Thyroid gland (tissue), 4 donors: ENCODE data around the gene PCBD2. TPM values are rescaled to one million over a fixed set of nuclear protein-coding genes. Genes with fewer than 3 reads are reported as not detected.
"Not testable (repeated sequence)": the region's sequence is repeated elsewhere in the genome, so short reads cannot be mapped to it uniquely, and the experiment has no call there.

Experiments
- DNase-seq, 2 donors: peaks; one replicate each; pipeline ENCODE4 v3.0.0-alpha.2; 2019
- H3K27ac ChIP-seq, 3 donors: fragments of 200-600 bp; sonication (generic); 1 replicate in 2 of 3; 2 replicates in 1 of 3; pipeline ENCODE4 v1.5.1; 2016 to 2019; ENCODE audit warnings: mild to moderate bottlenecking in 1 of 3, moderate library complexity in 1 of 3
- H3K27me3 ChIP-seq: fragments of 200-600 bp; sonication (generic); one replicate; pipeline ENCODE4 v1.5.1; 2019
- H3K36me3 ChIP-seq, 2 donors: fragments of 200-600 bp; sonication (generic); one replicate each; pipeline ENCODE4 v1.5.1; 2016 to 2019
- H3K4me1 ChIP-seq, 2 donors: fragments of 200-600 bp; sonication (generic); one replicate each; pipeline ENCODE4 v1.5.1; 2017 to 2019
- H3K4me3 ChIP-seq, 3 donors: fragments of 200-600 bp; sonication (generic); replicated peaks in 1 of 3; 1 replicate in 2 of 3; 2 replicates in 1 of 3; pipeline ENCODE4 v1.5.1; 2016; ENCODE audit warnings: mild to moderate bottlenecking in 1 of 3
- H3K9me3 ChIP-seq: fragments of 200-600 bp; sonication (generic); one replicate; pipeline ENCODE4 v1.5.1; 2017
- POLR2A ChIP-seq, 2 donors: fragments of 450-650 bp; IDR thresholded peaks; one replicate each; pipeline ENCODE4 v1.6.1; 2017; ENCODE audit warnings: antibody characterized with exemption in 2 of 2, mild to moderate bottlenecking in 2 of 2, moderate library complexity in 1 of 2
- WGBS, 2 donors: methylation state at CpG; one replicate each; pipeline ENCODE4 v1.1.5; 2017; 5-methylcytosine and 5-hydroxymethylcytosine counted together
- intact Hi-C: fragments of 100-400 bp; cut with DNase I; formaldehyde crosslinking; loops from one replicate; pipeline ENCODE4 v1.15.1; 2023
- total RNA-seq, 4 donors: library from RNA; depleted of rRNA; stranded (reverse); fragments of >200 nt; gene quantifications; one replicate each; pipeline ENCODE4 v1.2.3, GENCODE V29; 2016
- TF ChIP-seq, protein P1 (sequence below), 6 experiments: fragments of 200-600 bp in 3 of 6; fragments of 450-650 bp in 3 of 6; sonication (generic) in 3 of 6; IDR thresholded peaks; one replicate each; pipeline ENCODE4 v1.5.1; 2016 to 2019; ENCODE audit warnings: antibody characterized with exemption in 6 of 6, mild to moderate bottlenecking in 2 of 6, inconsistent platforms in 1 of 6, moderate library complexity in 1 of 6

The PCBD2 gene
- total RNA-seq, 4 donors from 2014 or later = 12.6 to 24.4 (median 17.7) TPM

GRCh38 chr5:134873987-134874830 lies 30.7 kb upstream of the PCBD2 start, which contains the start of gene TXNDC15:
Gene TXNDC15, plus strand, starts transcription at chr5:134874371. Its CDS starts 57 bp downstream, at chr5:134874428.
- H3K36me3 ChIP-seq = no peaks in the 10 kb centered on the region
- H3K4me1 ChIP-seq = peaks cover 26 to 43% of the 10 kb centered on the region in 2 donors
- peak in 1 of 2 donors; percentile 84 for TF ChIP-seq POLR2A (IDR thresholded peaks at IDR 0.05)
- TF ChIP-seq, protein P1, sequence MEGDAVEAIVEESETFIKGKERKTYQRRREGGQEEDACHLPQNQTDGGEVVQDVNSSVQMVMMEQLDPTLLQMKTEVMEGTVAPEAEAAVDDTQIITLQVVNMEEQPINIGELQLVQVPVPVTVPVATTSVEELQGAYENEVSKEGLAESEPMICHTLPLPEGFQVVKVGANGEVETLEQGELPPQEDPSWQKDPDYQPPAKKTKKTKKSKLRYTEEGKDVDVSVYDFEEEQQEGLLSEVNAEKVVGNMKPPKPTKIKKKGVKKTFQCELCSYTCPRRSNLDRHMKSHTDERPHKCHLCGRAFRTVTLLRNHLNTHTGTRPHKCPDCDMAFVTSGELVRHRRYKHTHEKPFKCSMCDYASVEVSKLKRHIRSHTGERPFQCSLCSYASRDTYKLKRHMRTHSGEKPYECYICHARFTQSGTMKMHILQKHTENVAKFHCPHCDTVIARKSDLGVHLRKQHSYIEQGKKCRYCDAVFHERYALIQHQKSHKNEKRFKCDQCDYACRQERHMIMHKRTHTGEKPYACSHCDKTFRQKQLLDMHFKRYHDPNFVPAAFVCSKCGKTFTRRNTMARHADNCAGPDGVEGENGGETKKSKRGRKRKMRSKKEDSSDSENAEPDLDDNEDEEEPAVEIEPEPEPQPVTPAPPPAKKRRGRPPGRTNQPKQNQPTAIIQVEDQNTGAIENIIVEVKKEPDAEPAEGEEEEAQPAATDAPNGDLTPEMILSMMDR (IDR thresholded peaks at IDR 0.05) = peak in 1 of 6 experiments; percentile 13
- H3K4me3 ChIP-seq = peak within 1 kb of the TSS; percentile 38 to 91 (median 77)
- H3K27me3 ChIP-seq = no peaks in the 10 kb centered on the region
- intact Hi-C loops = no loop called here
- 2 to 3% methylated on average over 27 to 69 of the region's 79 CpGs for WGBS, 2 donors
- H3K9me3 ChIP-seq = no peaks in the 10 kb centered on the region
- peak within 1 kb of the TSS; percentile 89 to 94 (median 91) for H3K27ac ChIP-seq
- peak; percentile 88 for DNase-seq

GRCh38 chr5:134874831-134875655 lies 29.9 kb upstream of the PCBD2 start:
- 10 to 13% methylated on average over 18 to 20 of the region's 20 CpGs for WGBS, 2 donors
- Histone ChIP-seq H3K4me3 (peak overlapping the region; percentile 16 to 91 (median 77)), H3K27ac (peak overlapping the region; percentile 89 to 94 (median 91)), H3K36me3 (no peaks in the 10 kb centered on the region), H3K9me3 (no peaks in the 10 kb centered on the region), H3K27me3 (no peaks in the 10 kb centered on the region), H3K4me1 (peaks cover 33 to 51% of the 10 kb centered on the region in 2 donors)
- intact Hi-C loops = no loop called here
- TF ChIP-seq, protein P1 (IDR thresholded peaks at IDR 0.05) = no peak
- TF ChIP-seq POLR2A (IDR thresholded peaks at IDR 0.05) = peak in 1 of 2 donors; percentile 12
- peak; percentile 39 to 45 for DNase-seq

DNA sequence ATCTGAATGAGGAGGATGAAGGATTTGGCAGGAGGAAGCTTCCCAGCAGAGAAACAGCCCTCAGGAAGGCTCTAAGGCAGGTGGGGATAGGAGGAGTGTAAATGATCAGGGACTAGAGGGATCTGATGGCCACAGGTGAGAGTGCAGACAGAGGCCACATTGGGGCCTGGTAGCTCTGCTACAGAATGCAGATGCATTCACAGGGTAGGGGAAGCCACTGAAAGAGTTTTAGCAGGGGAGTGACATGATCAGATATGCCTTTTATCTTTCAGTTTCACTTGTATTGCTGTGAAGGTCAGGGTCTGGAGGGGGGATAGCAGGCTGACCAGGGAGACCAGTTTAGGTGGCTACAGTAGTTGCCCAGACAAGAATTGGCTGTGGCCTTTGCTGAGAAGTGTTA lies 27.8 kb upstream of the PCBD2 start:
- intact Hi-C loops = no loop called here
- H3K27ac ChIP-seq = peak overlapping the region in 2 of 3 donors; percentile 6 to 94
- no peaks in the 10 kb centered on the region for H3K36me3 ChIP-seq
- TF ChIP-seq POLR2A (IDR thresholded peaks at IDR 0.05) = no peak
- H3K4me3 ChIP-seq = no peak overlapping the region
- H3K9me3 ChIP-seq = no peaks in the 10 kb centered on the region
- peaks cover 33 to 61% of the 10 kb centered on the region in 2 donors for H3K4me1 ChIP-seq
- no peaks in the 10 kb centered on the region for H3K27me3 ChIP-seq
- no peak for DNase-seq

DNA sequence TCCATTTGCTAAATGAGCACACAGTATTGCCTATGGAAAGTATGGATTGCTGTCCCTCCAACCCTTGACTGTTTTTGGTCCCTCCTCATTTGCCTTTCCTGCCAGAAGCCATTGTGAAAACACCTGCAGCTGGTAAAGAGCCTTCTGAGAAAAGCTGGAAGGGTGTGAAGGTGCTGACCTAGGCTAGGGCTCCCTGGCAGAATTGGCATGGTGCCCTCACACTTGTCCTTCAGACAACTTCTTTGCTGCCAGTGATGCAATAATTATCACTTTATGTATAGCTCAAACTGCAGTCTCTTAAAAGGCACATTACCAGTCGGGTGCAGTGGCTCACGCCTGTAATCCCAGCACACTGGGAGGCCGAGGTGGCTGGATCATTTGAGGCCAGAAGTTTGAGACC lies 26.5 kb upstream of the PCBD2 start:
- WGBS, 2 donors = 90 to 93% methylated on average over 3 of the region's 3 CpGs
- Histone ChIP-seq H3K27ac (peak overlapping the region in 1 of 3 donors; percentile 24), H3K4me1 (peaks cover 33 to 66% of the 10 kb centered on the region in 2 donors), H3K9me3 (no peaks in the 10 kb centered on the region), H3K27me3 (no peaks in the 10 kb centered on the region), H3K36me3 (no peaks in the 10 kb centered on the region), H3K4me3 (no peak overlapping the region)
- no peak for TF ChIP-seq POLR2A (IDR thresholded peaks at IDR 0.05)
- TF ChIP-seq, protein P1 (IDR thresholded peaks at IDR 0.05) = no peak
- intact Hi-C loops = no loop called here
- DNase-seq = peak; percentile 44 to 47

GRCh38 chr5:134879456-134879855 lies 25.5 kb upstream of the PCBD2 start:
- WGBS, 2 donors = 17 to 42% methylated on average over 3 of the region's 3 CpGs
- Histone ChIP-seq H3K4me3 (no peak overlapping the region), H3K9me3 (no peaks in the 10 kb centered on the region), H3K36me3 (no peaks in the 10 kb centered on the region), H3K27me3 (no peaks in the 10 kb centered on the region), H3K4me1 (peaks cover 34 to 64% of the 10 kb centered on the region in 2 donors), H3K27ac (peak overlapping the region; percentile 70 to 79 (median 77))
- TF ChIP-seq POLR2A (IDR thresholded peaks at IDR 0.05) = no peak
- TF ChIP-seq, protein P1 (IDR thresholded peaks at IDR 0.05) = no peak
- intact Hi-C loops = no loop called here
- peak; percentile 71 to 72 for DNase-seq

DNA sequence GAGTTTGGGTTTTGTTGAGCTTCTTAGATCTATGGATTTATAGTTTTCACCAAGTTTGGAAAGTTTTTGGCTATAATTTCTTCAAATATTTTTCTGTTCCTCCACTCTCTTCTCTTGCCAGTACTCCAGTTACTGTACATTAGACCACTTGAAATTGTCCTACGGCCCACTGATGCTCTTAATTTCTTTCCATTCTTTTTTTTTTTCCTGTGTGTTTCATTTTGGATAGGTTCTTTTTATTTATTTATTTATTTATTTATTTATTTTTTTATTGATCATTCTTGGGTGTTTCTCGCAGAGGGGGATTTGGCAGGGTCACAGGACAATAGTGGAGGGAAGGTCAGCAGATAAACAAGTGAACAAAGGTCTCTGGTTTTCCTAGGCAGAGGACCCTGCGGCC lies 24.0 kb upstream of the PCBD2 start:
- 32 to 44% methylated on average over 2 of the region's 3 CpGs for WGBS, 2 donors
- H3K9me3 ChIP-seq, H3K27me3 ChIP-seq, H3K36me3 ChIP-seq, intact Hi-C loops, DNase-seq, H3K4me3 ChIP-seq: not testable (repeated sequence)
- Histone ChIP-seq H3K4me1 (peaks cover 35 to 55% of the 10 kb centered on the region in 2 donors), H3K27ac (peak overlapping the region; percentile 70 to 79 (median 77))

DNA sequence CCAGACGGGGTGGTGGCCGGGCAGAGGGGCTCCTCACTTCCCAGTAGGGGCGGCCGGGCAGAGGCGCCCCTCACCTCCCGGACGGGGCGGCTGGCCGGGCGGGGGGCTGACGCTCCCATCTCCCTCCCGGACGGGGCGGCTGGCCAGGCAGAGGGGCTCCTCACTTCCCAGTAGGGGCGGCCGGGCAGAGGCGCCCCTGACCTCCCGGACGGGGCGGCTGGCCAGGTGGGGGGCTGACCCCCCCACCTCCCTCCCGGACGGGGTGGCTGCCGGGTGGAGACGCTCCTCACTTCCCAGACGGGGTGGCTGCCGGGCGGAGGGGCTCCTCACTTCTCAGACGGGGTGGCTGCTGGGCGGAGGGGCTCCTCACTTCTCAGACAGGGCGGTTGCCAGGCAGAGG lies 23.2 kb upstream of the PCBD2 start:
- Histone ChIP-seq H3K4me1 (peaks cover 33 to 54% of the 10 kb centered on the region in 2 donors), H3K27ac (peak overlapping the region in 2 of 3 donors; percentile 36 to 58)
- H3K4me3 ChIP-seq, H3K27me3 ChIP-seq, H3K9me3 ChIP-seq, DNase-seq, H3K36me3 ChIP-seq, intact Hi-C loops: not testable (repeated sequence)
- whole genome bisulfite sequencing, 2 donors = no CpG with 5 or more reads among the region's 30 CpGs
